ENCODE data around the gene FAM174C. TPM values are rescaled to one million over a fixed set of nuclear protein-coding genes. Genes with fewer than 3 reads are reported as not detected.

FAM174C gene
- total and polyA plus RNA-seq, 2 of the 8 experiments (the other 6 are each of a cell fraction or from before 2014, with no cell fraction given) = 44.5 to 125 TPM

DNA sequence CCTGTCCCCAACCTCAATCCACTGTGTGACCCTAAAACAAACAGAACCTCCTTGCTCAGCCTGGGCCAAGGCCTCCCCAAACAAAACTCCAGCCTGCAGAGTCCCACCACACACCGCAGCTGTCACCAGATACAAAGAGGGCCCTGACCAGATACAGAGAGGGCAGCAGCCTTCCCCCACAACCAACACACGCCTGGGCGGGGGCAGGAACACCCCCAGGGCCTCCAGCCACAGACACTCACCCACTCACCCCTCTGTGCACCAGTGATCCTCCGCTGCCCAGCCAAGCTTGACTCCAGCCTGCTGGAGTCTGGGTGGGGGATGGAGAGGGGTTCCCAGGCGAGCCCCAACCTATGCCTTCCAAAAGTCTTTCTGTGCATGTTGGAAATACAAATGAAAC, 12.1 kb upstream of the FAM174C start:
- Histone ChIP-seq H3K23ac (ENCODE audit: insufficient read length) (no peak overlapping the region), H3K9ac (replicated peaks in 1 of 4; ENCODE audit: extremely low read depth in 1 of 4, low read depth in 3 of 4, low read length in 3 of 4) (no peak overlapping the region; a peak in 2 of 7 replicates), H3K27ac (ENCODE audit: low read depth, low read length) (no peak overlapping the region), H2BK20ac (ENCODE audit: low read length) (peak overlapping the region; percentile 61; the same call in 1 of the 2 replicates), H2BK5ac (ENCODE audit: low read depth, low read length) (peak overlapping the region; percentile 88; the same call in 1 of the 2 replicates), H4K20me1 (replicated peaks in 1 of 2; ENCODE audit: control insufficient read depth in 1 of 2, insufficient read depth in 2 of 2, low read length in 2 of 2) (peaks cover 2 to 9% of the 10 kb centered on the region in 2 experiments), H3K18ac (ENCODE audit: extremely low read depth, low read length) (peak overlapping the region; percentile 32; the same call in 1 of the 2 replicates), H3K27me3 (replicated peaks in 1 of 4; ENCODE audit: control insufficient read depth in 3 of 4, extremely low read depth in 1 of 4, insufficient read depth in 3 of 4, low read length in 3 of 4) (peaks cover 0 to 10% (median 5%) of the 10 kb centered on the region in 4 experiments; a peak in 4 of 7 replicates), H3K9me3 (ENCODE audit: insufficient read depth in 2 of 2, low read depth in 1 of 2, low read length in 1 of 2) (no peaks in the 10 kb centered on the region), H3K14ac (ENCODE audit: insufficient read length) (no peak overlapping the region), H4K8ac (ENCODE audit: extremely low read depth, insufficient read depth, low read length) (no peak overlapping the region), H2BK15ac (ENCODE audit: low read length) (no peak overlapping the region), H3K4me3 (ENCODE audit: extremely low read depth in 1 of 4, insufficient read depth in 2 of 4, low read depth in 3 of 4, low read length in 4 of 4) (peak overlapping the region in 1 of 4 experiments; percentile 77; a peak in 1 of 8 replicates), H3K79me1 (ENCODE audit: low read depth, low read length) (no peaks in the 10 kb centered on the region), H4K91ac (replicated peaks; ENCODE audit: insufficient read length, low read length) (peak overlapping the region; percentile 85), H3K23me2 (ENCODE audit: low read depth, low read length) (peaks cover 32% of the 10 kb centered on the region; the same call in 1 of the 2 replicates), H2AK5ac (ENCODE audit: low read depth, low read length) (no peak overlapping the region), H2BK120ac (replicated peaks; ENCODE audit: low read depth, low read length) (no peak overlapping the region), H4K5ac (ENCODE audit: insufficient read length, low read depth, low read length) (no peak overlapping the region), H3K4ac (replicated peaks; ENCODE audit: insufficient read length, low read depth, low read length) (no peak overlapping the region), H3K4me1 (replicated peaks in 1 of 4; ENCODE audit: control insufficient read depth in 3 of 4, insufficient read depth in 4 of 4, low read length in 3 of 4) (peaks cover 0 to 68% (median 46%) of the 10 kb centered on the region in 4 experiments; a peak in 6 of 7 replicates), H3K56ac (replicated peaks; ENCODE audit: insufficient read length, low read depth, low read length) (no peak overlapping the region), H3K79me2 (ENCODE audit: control insufficient read depth in 1 of 2, insufficient read depth in 2 of 2, low read length in 2 of 2) (no peaks in the 10 kb centered on the region), H3K36me3 (ENCODE audit: control insufficient read depth in 2 of 4, insufficient read depth in 4 of 4, low read length in 3 of 4) (peaks cover 0 to 4% (median 0%) of the 10 kb centered on the region in 4 experiments; a peak in 2 of 8 replicates), H2AFZ (ENCODE audit: low read length) (no peak overlapping the region), H2BK12ac (ENCODE audit: low read depth, low read length) (peak overlapping the region; percentile 60; the same call in 1 of the 2 replicates), H3K4me2 (ENCODE audit: insufficient read depth in 1 of 2, low read depth in 2 of 2, low read length in 2 of 2) (peak overlapping the region; percentile 83 to 94; a peak in 2 of 4 replicates)
- TF ChIP-seq SIN3A (conservative IDR thresholded peaks at IDR 0.05 in 1 of 2, IDR thresholded peaks at IDR 0.05 in 1 of 2; ENCODE audit: low read depth in 1 of 2, low read length in 2 of 2) (no peak), RBBP5 (IDR thresholded peaks at IDR 0.05; ENCODE audit: borderline replicate concordance, low read depth, low read length) (no peak), NANOG (IDR thresholded peaks at IDR 0.05; ENCODE audit: insufficient read depth, low read depth, low read length, poor library complexity, severe bottlenecking) (no peak), GABPA (IDR thresholded peaks at IDR 0.05; ENCODE audit: borderline replicate concordance, insufficient read depth, low read length) (no peak), JUND (IDR thresholded peaks at IDR 0.05; ENCODE audit: low read length) (no peak)
- 78% methylated on average over 5 of the region's 5 CpGs; no CpG with 5 or more reads in 1 of the 2 experiments for WGBS, 2 experiments (ENCODE audit: extremely low coverage in 1 of 2, insufficient coverage in 1 of 2, insufficient read length in 1 of 2, insufficient replicate concordance in 2 of 2, low coverage in 1 of 2, low lambda C conversion rate in 2 of 2, missing lambda C conversion rate in 1 of 2)
- CTCF ChIA-PET (ENCODE audit: partially characterized antibody) = interaction anchor here (0.8 to 15.9 kb wide), 4 partner anchors 8 to 237 kb away, joined by 4 to 212 read pairs (median 4); partner anchors contain the start of genes ATP5F1D and CNN2
- POLR2A ChIA-PET (ENCODE audit: partially characterized antibody) = interaction anchor here (1.0 to 19.4 kb wide), 5 partner anchors 8 to 63 kb away, joined by 3 to 456 read pairs (median 331); partner anchors contain the start of genes ATP5F1D, CBARP, FAM174C and MIDN
- DNase-seq (ENCODE audit: low read depth in 1 of 2, low spot score in 2 of 2) (no peak), FAIRE-seq (no peak)

Data from H1 (cell line).